HCT116 (cell line): ENCODE results near the gene DRC7.

Experiments
- CEBPB ChIP-seq: IDR thresholded peaks from 2 replicates; pipeline ENCODE4 v1.6.1; 2012; ENCODE audit warnings: low read depth
- EZH2 ChIP-seq: fragments of 200-600 bp; sonication (generic); IDR thresholded peaks from 2 replicates; pipeline ENCODE4 v1.6.1; 2017; ENCODE audit warnings: antibody characterized with exemption, mixed run types
- POLR2A ChIP-seq: IDR thresholded peaks from 2 replicates; pipeline ENCODE4 v1.7.0; 2011; ENCODE audit warnings: borderline replicate concordance; ENCODE audit not compliant: insufficient read depth, insufficient read length; ENCODE audit errors: extremely low read depth
- REST ChIP-seq: IDR thresholded peaks from 2 replicates; pipeline ENCODE4 v1.6.1; 2012; ENCODE audit warnings: low read depth
- SP1 ChIP-seq: IDR thresholded peaks from 2 replicates; pipeline ENCODE4 v1.6.1; 2012; ENCODE audit warnings: low read depth
- TF ChIP-seq, protein P1 (sequence below), 3 experiments: fragments of 200-600 bp in 1 of 3; sonication (generic) in 1 of 3; IDR thresholded peaks in 2 of 3; conservative IDR thresholded peaks in 1 of 3; 2 replicates each; pipeline ENCODE4 v1.5.1; 2012 to 2017; ENCODE audit warnings: low read depth in 2 of 3, low read length in 2 of 3, antibody characterized with exemption in 1 of 3, borderline replicate concordance in 1 of 3, control low read depth in 1 of 3, mild to moderate bottlenecking in 1 of 3, mixed read lengths in 1 of 3, mixed run types in 1 of 3, moderate library complexity in 1 of 3; ENCODE audit not compliant: insufficient read depth in 1 of 3

DNA sequence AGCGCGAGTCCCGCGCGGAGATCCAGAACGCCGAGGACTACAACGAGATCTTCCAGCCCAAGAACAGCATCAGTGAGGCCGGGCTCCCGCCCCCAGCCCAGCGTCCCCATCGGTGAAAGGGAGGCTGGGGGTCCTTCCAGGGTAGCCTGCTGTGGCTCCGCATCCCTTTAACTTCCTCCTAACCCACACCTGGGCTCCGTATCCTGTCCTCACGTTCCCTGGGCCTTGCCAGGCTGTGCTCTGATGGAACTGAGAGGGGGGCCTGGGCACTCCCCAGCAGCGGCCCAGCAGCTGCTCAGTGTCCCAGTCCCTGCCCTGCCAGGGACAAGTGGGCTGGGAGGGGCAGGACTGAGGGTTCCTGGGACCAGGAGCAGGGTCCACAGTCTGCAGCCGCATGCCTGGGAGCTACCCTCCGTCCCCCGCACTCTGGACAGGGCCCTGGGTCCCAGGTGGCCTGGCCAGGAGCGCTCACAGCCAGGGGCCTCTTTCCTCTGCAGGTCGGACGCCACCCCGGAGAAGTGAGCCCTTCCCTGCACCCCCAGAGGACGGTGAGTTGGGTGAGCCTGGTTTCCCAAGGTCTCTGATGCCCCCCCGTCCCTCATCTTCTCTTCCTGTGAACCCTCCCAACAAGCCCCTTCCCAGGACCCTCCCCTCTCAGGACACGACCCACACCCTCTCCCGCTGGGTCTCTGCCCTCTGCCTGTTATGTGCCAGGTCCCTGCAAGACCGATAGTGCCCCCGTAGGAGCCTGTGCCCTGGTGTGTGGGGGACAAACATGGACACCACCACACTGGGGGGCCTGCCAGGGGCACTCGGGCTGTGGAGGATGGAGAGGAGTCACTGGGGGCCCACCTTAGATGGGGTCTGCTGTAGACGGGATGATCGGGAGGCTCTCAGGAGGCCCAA is 59.1 kb downstream of the DRC7 start:
- TF ChIP-seq, protein P1, sequence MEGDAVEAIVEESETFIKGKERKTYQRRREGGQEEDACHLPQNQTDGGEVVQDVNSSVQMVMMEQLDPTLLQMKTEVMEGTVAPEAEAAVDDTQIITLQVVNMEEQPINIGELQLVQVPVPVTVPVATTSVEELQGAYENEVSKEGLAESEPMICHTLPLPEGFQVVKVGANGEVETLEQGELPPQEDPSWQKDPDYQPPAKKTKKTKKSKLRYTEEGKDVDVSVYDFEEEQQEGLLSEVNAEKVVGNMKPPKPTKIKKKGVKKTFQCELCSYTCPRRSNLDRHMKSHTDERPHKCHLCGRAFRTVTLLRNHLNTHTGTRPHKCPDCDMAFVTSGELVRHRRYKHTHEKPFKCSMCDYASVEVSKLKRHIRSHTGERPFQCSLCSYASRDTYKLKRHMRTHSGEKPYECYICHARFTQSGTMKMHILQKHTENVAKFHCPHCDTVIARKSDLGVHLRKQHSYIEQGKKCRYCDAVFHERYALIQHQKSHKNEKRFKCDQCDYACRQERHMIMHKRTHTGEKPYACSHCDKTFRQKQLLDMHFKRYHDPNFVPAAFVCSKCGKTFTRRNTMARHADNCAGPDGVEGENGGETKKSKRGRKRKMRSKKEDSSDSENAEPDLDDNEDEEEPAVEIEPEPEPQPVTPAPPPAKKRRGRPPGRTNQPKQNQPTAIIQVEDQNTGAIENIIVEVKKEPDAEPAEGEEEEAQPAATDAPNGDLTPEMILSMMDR (IDR thresholded peaks at IDR 0.05 in 2 of 3, conservative IDR thresholded peaks at IDR 0.05 in 1 of 3; ENCODE audit: borderline replicate concordance in 1 of 3, insufficient read depth in 1 of 3, low read depth in 2 of 3, low read length in 2 of 3) = no peak
- TF ChIP-seq SP1 (no peak), CEBPB (no peak), REST (no peak), POLR2A (no peak), EZH2 (no peak)
